GM19351 (cell line): ENCODE measurements around the gene SACM1L.
"Not testable (repeated sequence)": the region's sequence is repeated elsewhere in the genome, so short reads cannot be mapped to it uniquely, and the experiment has no call there.

Experiments used
- ATAC-seq: cut with Tn5 transposase; IDR thresholded peaks from one replicate; pipeline ENCODE4 v1.9.1; 2021; ENCODE audit warnings: mild to moderate bottlenecking, moderate library complexity; ENCODE audit not compliant: unreplicated experiment

The SACM1L gene

GRCh38 chr3:45690336-45691035 is 1.3 kb downstream of the SACM1L start:
- no peak for ATAC-seq

DNA sequence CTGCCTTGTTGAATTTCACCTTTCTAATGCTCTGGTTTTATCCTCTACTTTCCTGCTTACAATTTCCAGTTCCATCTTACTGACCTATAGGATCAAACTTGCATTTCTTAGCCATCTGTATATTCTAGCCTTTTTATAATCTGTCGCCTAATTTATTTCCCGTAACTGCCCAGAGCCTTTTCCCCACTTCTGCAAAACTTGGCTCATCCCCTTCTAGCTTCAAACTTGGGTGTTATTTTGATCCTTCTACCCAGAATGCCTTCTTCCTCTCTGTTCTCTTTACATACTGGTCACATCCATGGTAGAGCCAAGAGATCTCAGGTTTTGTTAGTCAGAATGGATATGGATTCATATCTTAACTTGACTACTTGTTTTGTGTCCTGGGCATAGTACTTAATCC is 2.6 kb downstream of the SACM1L start:
- no peak for ATAC-seq

GRCh38 chr3:45692866-45693265 is 3.7 kb downstream of the SACM1L start:
- no peak for ATAC-seq

DNA sequence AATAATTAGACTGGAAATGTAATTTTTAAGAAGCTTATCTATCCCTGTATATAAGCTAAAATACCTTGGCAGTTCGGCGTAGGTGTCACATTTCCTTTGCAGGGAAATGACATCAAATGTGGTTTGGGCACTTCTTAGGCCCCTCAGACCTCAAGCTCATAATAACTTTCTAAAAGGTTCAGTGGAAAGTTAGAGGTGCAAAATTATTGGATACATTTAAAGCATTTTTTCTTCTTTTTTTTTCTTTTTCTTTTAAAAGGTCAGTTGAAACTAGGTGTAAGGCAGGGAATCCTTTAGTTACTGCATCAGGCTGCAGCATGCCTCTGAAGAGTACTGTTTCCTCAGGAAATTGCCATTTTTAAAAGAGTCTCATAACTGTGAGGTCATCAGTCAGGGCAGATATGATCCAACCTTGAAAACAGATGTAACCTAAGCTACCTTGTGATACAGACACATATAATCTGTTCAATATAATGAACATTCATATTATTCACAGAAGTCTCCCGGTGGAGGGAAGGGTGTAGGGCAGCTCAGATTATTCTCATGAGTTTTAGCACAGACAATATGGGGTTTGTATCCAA is 4.8 kb downstream of the SACM1L start:
- ATAC-seq = no peak

- not testable (repeated sequence) for ATAC-seq
These were observed 6.0 kb downstream of the SACM1L start for GRCh38 chr3:45695166-45695565.

DNA sequence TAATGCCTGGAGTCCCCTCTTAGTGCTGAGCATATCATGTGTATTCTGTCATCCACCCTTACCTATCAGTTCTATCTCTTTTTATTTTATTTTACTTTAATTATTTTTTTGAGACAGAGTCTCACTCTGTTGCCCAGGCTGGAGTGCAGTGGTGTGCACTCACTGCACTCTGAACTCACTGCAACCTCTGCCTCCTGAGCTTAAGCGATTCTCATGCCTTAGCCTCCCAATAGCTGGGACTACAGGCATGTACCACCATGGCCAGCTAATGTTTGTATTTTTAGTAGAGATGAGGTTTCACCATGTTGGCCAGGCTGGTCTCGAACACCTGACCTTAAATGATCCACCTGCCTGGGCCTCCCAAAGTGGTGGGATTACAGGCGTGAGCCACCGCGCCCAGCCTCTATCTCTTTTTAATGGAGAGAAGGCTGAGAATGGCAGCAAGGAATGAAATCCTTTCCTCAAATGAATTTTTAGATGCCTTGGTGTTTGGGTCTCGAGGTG is 11.4 kb downstream of the SACM1L start:
- no peak for ATAC-seq

GRCh38 chr3:45701172-45701867 is 12.1 kb downstream of the SACM1L start:
- ATAC-seq = no peak

GRCh38 chr3:45704301-45704943 is 15.2 kb downstream of the SACM1L start:
- ATAC-seq = no peak

DNA sequence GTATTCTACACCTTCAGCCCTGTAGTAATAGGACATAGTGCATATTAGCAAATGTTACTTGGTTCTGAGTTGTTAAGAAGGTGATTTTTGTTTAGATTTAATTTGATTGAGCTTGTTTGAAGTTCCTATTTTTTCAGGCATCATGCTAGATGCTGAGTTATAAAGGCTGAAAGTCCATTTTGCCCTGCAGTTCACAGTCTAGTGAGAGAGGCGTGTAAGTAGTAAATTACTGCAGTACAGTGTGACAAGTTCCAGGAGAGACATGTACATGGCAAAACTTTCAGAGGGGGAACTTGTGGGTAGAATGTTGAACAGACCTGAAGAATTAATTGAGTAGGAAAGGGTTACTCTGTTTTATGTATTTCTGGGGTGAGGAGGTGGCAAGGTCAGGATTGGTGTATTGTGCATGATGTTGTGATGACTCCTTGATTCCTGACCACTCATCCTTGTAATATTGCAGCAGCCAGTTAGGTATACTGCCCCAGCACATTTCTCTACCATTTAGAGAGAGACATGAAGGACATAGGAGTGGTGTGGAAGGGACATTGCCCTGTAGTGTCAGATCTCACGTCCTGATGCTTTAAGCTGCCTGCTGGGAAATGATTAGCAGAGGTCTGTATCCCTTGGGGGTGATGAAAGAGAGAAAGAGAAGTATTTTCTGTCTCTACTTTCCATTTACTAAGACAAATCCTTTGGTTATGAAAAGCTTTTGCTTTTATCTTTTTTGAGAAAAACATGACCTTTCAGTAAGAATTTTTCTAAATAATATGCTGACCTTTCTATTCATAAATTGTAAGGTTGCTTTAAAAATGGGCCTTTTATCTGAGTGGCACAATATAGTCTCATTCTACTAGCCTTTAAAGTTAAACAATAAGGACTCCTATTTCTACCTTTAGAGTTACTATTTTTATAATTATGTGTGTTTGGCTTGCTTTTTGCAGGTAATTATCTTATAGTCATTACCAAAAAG is 16.9 kb downstream of the SACM1L start:
- ATAC-seq = no peak

DNA sequence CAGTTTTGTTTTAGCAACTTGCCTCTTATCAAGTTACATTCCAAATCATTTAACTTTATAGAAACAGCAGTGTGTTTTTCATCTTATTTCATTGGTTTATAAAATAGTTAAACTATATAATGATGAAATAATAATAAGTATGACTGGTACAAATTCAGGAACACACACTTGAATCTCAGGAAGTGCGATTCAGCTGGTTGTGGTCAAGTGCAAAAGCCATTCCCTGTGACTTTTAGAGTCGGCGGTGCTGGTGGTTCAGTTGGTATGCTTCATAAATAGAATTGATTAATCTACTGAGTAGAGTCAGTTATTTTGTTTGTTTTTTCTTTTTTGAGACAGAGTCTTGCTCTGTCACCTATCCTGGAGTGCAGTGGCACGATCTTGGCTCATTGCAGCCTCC is 22.7 kb downstream of the SACM1L start:
- no peak for ATAC-seq

GRCh38 chr3:45712434-45713110 is 23.4 kb downstream of the SACM1L start:
- no peak for ATAC-seq

DNA sequence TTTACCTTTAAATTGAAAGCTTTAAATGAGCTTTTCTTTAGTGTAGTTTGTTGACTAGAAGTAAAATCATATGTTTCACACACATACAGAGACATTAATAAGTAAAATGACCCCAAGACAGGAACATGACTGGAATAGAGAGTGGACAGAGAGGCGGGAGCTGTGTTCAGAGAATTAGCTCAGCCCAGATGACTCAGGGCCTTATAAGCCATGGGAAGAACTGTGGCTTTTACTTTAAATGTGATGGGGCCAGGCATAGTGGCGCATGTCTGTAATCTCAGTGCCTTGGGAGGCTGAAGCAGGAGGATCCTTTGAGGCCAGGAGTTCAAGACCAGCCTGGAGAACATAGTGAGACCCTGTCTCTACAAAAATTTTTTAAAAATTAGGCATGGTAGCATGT is 26.7 kb downstream of the SACM1L start:
- no peak for ATAC-seq

- ATAC-seq = no peak
These were observed 27.7 kb downstream of the SACM1L start for GRCh38 chr3:45716790-45717336.

DNA sequence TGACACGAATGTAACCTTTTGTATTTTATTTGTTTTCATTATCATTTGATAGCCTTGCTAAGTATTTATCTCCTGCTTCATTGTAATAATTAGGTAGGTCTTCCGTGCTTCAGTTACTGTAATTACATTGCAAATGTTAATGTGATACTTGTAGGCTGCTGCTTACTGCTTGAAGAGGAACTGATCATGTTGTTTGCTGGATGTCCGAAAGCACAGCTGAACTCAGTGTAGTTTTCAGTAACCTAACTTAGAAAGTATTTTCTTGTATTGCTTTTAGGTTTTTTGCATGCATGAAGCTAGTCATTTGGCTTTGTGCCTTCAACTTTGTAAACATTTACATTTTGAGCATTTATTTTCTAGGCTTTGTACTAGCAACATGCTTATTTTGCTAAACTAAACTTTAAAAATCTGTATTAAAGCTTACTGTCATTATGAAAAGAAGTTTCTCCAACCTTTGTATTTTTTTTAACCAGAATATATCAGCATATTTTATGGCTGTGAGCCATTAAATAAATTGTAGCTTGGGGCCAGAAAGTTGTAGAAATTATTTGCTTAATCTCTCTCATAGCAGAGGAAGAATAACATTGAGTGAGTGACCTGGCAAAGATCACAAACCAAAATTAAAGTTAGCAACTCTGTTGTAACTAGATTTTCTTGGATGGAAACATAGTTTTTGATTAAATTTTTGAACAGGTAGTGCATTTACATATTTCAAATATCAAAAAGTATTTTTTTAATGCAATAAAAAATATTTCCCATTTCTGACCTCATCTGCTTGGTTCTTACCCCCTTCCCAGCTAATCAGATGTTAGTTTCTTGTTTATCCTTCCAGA is 30.7 kb downstream of the SACM1L start:
- ATAC-seq = no peak

GRCh38 chr3:45724911-45725310 is 35.7 kb downstream of the SACM1L start:
- no peak for ATAC-seq

- no peak for ATAC-seq
These were observed 40.4 kb downstream of the SACM1L start for GRCh38 chr3:45729614-45730013.

DNA sequence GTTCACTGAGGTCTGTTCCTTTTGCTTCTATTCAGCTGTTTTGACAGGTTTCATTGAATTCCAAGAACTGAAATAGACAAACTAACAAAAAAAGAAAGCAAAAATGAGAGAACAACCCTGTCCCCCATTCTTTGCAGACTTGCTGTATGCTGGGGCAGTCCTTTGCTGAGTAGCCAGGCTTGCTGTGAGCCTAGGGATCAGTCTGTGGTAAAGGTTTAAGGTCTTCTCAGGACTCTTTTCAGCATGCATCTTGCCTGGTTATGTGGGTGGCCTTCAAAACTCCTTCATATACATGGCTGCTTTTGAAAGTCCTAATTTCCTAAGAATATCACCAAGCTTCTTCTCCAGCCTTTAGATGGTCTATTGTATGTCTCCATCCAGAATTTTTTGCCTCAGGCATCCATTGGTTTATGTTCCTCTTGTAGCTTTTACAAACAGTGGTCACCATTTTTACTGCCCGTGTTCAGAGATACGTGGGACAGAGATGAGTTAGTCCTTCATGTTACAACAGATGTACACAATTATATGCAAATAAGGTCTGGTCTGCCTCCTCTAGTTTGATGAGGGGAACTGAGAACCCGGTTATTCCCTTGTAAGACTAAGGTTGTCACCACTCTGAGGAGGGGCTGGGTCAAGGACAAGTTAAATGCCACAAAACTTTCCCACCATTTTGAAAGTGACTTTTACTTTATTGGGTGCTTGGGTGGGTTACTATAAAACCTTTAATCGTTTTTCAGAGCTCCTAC is 41.4 kb downstream of the SACM1L start:
- peak; percentile 65 for ATAC-seq

DNA sequence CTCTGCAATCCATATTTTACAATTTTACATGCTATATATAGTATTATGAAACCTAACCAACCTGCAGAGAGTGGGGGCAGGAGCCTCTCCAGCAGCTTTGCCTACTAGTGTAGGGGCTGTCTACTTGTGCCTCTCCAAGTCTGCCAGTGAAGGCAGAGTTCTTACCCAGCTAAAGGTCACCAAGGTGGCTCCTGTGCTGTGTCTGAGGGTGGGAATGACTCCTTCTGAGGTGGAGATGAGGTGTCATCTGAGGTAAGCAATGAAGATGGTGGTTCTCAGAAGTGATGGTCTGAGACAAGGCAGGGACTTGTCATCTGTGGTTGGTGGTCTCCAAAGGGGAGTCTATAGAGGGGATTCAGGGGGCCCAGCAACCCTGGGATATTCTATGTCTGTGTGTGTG is 47.5 kb downstream of the SACM1L start:
- no peak for ATAC-seq
